GM12874 (cell line): ENCODE data around the gene FAAH.

Experiments used
- CTCF ChIP-seq: IDR thresholded peaks from 2 replicates; pipeline ENCODE4 v1.5.1; 2011; ENCODE audit warnings: low read depth, mild to moderate bottlenecking, control low read depth, low read length, moderate library complexity; ENCODE audit not compliant: insufficient read depth

The FAAH gene

GRCh38 chr1:46425726-46426125, 31.6 kb downstream of the FAAH start:
- no peak for TF ChIP-seq CTCF

- TF ChIP-seq CTCF: no peak
These were observed 33.4 kb downstream of the FAAH start for GRCh38 chr1:46427541-46427940.

- no peak for TF ChIP-seq CTCF
These were observed 35.3 kb downstream of the FAAH start for GRCh38 chr1:46429436-46429835.

GRCh38 chr1:46431695-46432094, 37.6 kb downstream of the FAAH start:
- no peak for TF ChIP-seq CTCF

GRCh38 chr1:46432781-46433327, 38.7 kb downstream of the FAAH start:
- TF ChIP-seq CTCF: no peak

- TF ChIP-seq CTCF: no peak
These were observed 40.2 kb downstream of the FAAH start for GRCh38 chr1:46434358-46434757.

- no peak for TF ChIP-seq CTCF
These were observed 42.7 kb downstream of the FAAH start for GRCh38 chr1:46436844-46437243.
